DMS153 (cell line): ENCODE results near the gene SYNDIG1.

Experiments used
- DNase-seq: peaks from one replicate; lab custom pipeline; 2025; lab: John Stamatoyannopoulos, UW

Gene SYNDIG1

GRCh38 chr20:24658920-24659660 lies 189.7 kb downstream of the SYNDIG1 start:
- DNase-seq, result no peak

- no peak for DNase-seq
These were observed 190.4 kb downstream of the SYNDIG1 start for GRCh38 chr20:24659835-24660234.

- no peak for DNase-seq
These were observed 191.2 kb downstream of the SYNDIG1 start for GRCh38 chr20:24660651-24661050.

GRCh38 chr20:24661255-24661654 lies 191.8 kb downstream of the SYNDIG1 start:
- DNase-seq, result no peak

GRCh38 chr20:24662322-24662721 lies 192.9 kb downstream of the SYNDIG1 start:
- no peak for DNase-seq

- no peak for DNase-seq
These were observed 193.4 kb downstream of the SYNDIG1 start for GRCh38 chr20:24662752-24663365.

- DNase-seq, result no peak
These were observed 194.1 kb downstream of the SYNDIG1 start for GRCh38 chr20:24663496-24663895.

GRCh38 chr20:24664266-24664986 lies 195.0 kb downstream of the SYNDIG1 start:
- no peak for DNase-seq

GRCh38 chr20:24665196-24665595 lies 195.8 kb downstream of the SYNDIG1 start:
- no peak for DNase-seq

- DNase-seq, result no peak
These were observed 196.3 kb downstream of the SYNDIG1 start for GRCh38 chr20:24665741-24666191.

GRCh38 chr20:24667689-24668383 lies 198.4 kb downstream of the SYNDIG1 start:
- DNase-seq, result no peak

- no peak for DNase-seq
These were observed 198.9 kb downstream of the SYNDIG1 start for GRCh38 chr20:24668384-24668702.

- DNase-seq, result no peak
These were observed 199.4 kb downstream of the SYNDIG1 start for GRCh38 chr20:24668791-24669190.

- DNase-seq, result no peak
These were observed 200.3 kb downstream of the SYNDIG1 start for GRCh38 chr20:24669701-24670100.

GRCh38 chr20:24670341-24670872 lies 201.0 kb downstream of the SYNDIG1 start:
- no peak for DNase-seq

- DNase-seq, result no peak
These were observed 201.6 kb downstream of the SYNDIG1 start for GRCh38 chr20:24670981-24671380.

GRCh38 chr20:24672181-24672880 lies 202.9 kb downstream of the SYNDIG1 start:
- DNase-seq, result no peak

GRCh38 chr20:24672886-24673677 lies 203.7 kb downstream of the SYNDIG1 start:
- no peak for DNase-seq

GRCh38 chr20:24673678-24674570 lies 204.5 kb downstream of the SYNDIG1 start:
- DNase-seq, result no peak
